GM10266 (cell line): ENCODE measurements around the gene LLGL1.

Experiments
- DNase-seq: peaks from one replicate; pipeline ENCODE4 v3.0.0; 2012; ENCODE audit errors: extremely low spot score
- TF ChIP-seq, protein P1 (sequence below): IDR thresholded peaks from 2 replicates; pipeline ENCODE4 v1.5.1; 2012; ENCODE audit warnings: mild to moderate bottlenecking, low read depth; ENCODE audit not compliant: control insufficient read depth, insufficient read depth; ENCODE audit errors: missing control alignments

The LLGL1 gene

DNA sequence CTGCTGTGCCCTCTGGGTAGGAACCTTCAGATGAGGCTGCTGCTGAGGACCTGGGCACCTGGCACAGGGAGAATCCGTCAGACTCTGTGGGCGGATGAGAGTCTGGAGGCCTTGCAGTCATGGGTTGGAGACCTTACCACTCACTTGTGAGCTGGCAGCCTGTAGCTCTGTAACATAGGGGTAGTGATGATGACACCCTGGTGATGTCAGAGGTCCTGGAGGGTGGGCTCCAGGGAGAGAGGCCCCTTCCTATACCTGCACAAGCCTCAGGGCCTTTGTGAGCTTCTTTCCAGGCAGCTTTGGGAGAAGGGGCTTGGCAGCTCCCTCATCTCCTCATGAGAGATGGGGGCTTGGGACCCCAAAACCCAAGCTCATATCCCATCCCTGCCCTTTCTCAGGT lies 36.7 kb downstream of the LLGL1 start:
- TF ChIP-seq, protein P1, sequence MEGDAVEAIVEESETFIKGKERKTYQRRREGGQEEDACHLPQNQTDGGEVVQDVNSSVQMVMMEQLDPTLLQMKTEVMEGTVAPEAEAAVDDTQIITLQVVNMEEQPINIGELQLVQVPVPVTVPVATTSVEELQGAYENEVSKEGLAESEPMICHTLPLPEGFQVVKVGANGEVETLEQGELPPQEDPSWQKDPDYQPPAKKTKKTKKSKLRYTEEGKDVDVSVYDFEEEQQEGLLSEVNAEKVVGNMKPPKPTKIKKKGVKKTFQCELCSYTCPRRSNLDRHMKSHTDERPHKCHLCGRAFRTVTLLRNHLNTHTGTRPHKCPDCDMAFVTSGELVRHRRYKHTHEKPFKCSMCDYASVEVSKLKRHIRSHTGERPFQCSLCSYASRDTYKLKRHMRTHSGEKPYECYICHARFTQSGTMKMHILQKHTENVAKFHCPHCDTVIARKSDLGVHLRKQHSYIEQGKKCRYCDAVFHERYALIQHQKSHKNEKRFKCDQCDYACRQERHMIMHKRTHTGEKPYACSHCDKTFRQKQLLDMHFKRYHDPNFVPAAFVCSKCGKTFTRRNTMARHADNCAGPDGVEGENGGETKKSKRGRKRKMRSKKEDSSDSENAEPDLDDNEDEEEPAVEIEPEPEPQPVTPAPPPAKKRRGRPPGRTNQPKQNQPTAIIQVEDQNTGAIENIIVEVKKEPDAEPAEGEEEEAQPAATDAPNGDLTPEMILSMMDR = no peak

DNA sequence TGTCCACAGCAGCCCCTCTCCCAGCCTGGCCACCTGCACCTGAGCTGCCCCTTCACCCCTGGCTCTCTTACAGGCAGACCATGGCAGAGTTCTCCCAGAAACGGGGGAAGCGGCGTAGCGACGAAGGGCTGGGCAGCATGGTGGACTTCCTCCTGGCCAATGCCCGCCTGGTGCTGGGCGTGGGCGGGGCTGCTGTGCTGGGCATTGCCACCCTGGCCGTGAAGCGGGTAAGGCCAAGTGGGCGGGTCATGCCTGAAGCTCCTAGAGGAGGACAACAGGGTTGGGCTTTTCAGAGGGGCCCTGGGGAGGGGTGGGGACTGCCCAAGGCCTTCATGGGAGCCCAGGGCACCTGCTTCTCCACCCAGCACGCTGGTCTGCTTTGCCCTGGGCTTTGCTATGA lies 37.2 kb downstream of the LLGL1 start:
- TF ChIP-seq, protein P1 = no peak
- DNase-seq = no peak

More for the DNA sequence above, 36.7 kb downstream of the LLGL1 start:
- no peak for DNase-seq

DNA sequence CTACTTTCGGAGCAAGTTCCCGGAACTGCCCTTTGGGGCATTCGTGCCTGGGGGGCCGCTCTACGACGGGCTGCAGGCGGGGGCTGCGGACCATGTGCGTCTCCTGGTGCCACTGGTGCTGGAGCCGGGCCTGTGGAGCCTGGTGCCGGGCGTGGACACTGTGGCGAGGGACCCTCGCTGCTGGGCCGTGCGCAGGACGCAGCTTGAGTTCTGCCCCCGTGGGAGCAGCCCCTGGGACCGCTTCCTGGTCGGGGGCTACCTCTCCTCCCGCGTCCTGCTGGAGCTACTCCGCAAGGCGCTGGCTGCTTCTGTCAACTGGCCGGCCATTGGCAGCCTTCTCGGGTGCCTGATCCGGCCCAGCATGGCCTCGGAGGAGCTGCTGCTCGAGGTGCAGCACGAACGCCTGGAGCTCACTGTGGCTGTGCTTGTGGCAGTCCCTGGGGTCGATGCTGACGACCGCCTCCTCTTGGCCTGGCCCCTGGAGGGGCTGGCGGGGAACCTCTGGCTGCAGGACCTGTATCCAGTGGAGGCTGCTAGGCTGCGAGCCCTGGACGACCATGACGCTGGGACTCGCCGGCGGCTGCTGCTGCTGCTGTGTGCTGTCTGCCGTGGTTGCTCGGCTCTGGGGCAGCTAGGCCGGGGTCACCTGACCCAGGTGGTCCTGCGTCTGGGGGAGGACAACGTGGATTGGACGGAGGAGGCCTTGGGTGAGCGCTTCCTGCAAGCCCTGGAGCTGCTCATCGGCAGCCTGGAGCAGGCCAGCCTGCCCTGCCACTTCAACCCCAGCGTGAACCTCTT lies 38.6 kb downstream of the LLGL1 start:
- no peak for DNase-seq
- TF ChIP-seq, protein P1 = no peak

DNA sequence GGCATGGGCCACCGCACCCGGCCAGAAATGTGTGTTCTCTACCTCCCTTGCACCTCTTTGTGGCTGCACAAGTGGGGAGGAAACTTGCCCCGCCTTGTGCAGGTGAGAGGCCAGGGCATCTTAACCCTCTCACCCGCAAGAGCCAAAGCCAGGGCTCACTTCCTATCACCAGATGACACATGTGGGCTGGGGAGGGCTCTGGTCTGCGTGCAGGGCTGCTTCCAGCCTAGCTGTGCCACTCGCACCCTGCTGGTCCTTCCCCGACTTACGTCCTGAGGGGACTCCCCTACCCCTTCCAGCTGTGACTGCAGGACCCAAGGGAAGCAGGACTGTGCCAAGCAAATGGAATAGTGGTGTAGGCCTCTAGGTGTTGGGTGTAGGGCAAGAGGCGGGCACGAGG lies 41.9 kb downstream of the LLGL1 start:
- no peak for DNase-seq
- TF ChIP-seq, protein P1 = no peak

DNA sequence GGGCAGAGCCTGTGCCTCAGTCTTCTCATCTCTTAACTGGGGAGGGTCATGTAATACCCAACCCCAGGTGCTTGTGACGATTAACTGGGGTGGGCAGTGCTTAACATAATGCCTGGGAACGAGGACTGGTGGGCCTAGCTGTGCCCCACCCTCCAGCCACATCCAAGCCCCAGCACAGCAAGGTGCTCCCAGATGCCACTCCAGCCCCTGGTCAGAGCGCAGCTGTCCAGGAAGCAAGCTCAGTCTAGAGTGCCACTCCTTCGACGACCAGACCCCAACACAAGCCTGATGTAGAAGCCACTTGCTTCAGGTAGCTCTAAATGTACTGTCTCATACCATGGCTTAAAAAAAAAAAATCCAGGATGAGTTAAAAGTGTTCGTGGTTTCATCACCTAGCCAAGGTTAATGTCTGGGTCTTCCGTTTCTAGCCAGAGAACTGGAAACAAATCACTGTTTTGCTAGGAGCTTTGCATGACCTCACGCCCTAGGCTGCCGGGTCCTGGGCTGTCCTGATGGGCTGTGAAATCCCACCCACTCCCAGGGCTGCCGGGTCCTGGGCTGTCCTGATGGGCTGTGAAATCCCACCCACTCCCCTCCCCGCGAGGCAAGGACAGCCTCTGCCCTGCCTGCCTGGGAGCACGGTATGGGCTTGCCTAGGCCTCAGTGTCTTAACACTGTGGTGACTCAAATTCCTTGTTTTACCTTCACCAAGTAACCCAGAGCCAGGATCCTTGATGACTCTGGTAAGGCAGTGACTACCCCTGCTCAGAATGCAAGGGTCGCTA lies 42.7 kb downstream of the LLGL1 start:
- TF ChIP-seq, protein P1 = no peak
- DNase-seq = no peak

DNA sequence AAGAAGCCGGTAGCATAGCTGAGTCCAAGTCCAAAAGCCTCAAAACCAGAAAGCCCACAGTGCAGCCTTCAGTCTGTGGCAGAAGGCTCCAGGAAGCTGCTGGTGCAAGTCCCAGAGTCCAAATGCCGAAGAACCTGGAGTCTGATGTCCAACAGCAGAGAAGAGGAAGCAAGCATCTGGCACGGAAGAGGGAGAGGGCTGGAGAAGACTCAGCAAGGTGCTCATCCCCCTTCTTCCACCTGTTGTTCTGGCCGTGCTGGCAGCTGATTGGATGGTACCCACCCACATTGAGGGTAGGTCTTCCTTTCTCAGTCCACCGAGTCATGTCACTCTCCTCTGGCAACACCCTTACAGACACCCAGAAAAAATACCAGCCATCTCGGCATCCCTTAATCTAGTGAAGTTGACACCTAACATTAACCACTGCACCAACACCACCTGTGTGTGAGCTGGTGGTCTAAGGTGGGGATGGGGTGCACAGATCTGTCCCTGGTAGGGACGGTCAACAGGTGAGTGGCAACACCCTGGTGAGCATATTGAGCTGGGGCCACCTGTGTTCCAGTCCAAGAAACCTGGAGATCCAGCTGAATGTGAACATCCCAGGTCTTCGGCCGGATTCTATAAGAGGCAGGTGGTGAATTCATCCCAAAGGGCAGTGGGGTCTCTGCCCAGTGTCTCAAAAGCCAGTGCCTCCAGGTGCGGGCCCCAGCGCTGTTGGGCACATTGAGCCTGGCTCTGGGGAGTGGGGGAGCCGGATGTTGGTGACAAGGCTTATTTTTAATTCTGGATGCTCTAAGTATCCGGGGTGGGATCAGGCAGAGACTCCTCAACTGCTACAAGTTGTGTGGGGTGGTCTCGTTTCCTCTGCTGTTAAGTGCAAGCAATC lies 44.9 kb downstream of the LLGL1 start:
- DNase-seq = no peak
- TF ChIP-seq, protein P1 = no peak
